ENCODE measurements around the gene ADGRG1. TPM values are rescaled to one million over a fixed set of nuclear protein-coding genes. Genes with fewer than 3 reads are reported as not detected.
A peak's percentile ranks its signal among the peaks of the same experiment; 100 is the strongest.

ADGRG1 gene
- total RNA-seq (10 to 100 TPM; 33.0 to 68.4 TPM), polyA plus RNA-seq (1 to 10 TPM; 1.2 to 2.1 TPM)
- long read RNA-seq, donor 1, partial matches to known transcripts = 70 of 77 reads
- long read RNA-seq, donor 1, other reads (novel, unspliced or antisense) = 6 of 77 reads
- long read RNA-seq, donor 2, partial matches to known transcripts = 28 of 33 reads
- long read RNA-seq, donor 2, other reads (novel, unspliced or antisense) = 5 of 33 reads

DNA sequence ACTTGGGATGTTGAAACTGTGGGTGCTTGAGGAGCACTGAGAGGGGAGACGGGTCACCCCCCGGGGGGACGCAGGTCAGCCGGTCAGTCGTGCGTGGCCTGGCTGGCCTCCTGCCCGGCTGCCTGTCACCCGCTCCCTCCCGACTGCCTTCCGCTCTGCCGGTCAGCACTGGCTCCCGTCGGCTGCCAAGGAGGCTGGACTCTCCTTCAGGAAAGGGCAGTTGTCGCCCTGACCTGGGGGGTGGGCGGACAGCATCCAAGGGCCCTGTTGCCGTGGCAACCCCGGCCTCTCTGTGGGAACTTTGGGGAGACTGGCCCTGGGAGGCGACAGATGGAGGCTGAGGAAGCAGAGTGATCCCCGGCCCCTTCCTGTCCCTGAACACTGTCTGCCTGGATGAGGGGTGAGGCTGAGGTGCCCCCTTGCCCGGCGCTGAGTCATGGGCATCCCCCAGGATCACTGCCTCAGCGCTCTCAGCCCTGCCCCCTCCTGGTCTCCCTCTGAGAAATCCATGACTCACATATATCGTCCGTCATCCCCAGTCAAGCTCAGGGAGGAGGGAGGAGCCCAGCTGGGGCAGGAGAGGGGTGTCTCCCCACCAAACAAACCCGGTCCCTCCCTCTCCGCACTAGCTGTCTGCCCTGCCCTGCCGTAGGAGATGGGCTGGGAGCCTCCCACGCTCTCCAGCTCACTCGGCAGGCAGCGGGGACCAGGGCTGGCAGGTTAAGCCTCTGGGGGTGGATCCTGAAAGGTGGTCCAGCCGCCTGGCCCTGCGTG lies at the start of gene ADGRG1:
ADGRG1 (plus strand) TSS at position 623 of the 774 bp plus-strand sequence. CDS start 21,658 bp downstream, outside the sequence.
- Histone ChIP-seq H3K4me3 (ENCODE audit: low read length in 2 of 2) (no peak within 1 kb of the TSS), H3K36me3 (ENCODE audit: control insufficient read depth in 1 of 2, insufficient read depth in 2 of 2, low read length in 1 of 2) (no peaks in the 10 kb centered on the region), H3K27me3 (ENCODE audit: control insufficient read depth in 1 of 2, insufficient read depth in 2 of 2, low read length in 1 of 2) (no peaks in the 10 kb centered on the region), H3K4me1 (ENCODE audit: control insufficient read depth in 1 of 2, insufficient read depth in 2 of 2, low read length in 2 of 2) (no peaks in the 10 kb centered on the region), H3K9me3 (ENCODE audit: control insufficient read depth, low read length) (no peaks in the 10 kb centered on the region), H3K27ac (ENCODE audit: low read depth in 1 of 2, low read length in 2 of 2) (no peak within 1 kb of the TSS)
- WGBS, 2 donors = 5 to 8% methylated on average over 32 of the region's 32 CpGs
- intact Hi-C loops (cut with DNase I) = no loop called here
- ATAC-seq (ENCODE audit: low FRiP score) = peak; percentile 87
- peak; percentile 88 to 90 for DNase-seq

DNA sequence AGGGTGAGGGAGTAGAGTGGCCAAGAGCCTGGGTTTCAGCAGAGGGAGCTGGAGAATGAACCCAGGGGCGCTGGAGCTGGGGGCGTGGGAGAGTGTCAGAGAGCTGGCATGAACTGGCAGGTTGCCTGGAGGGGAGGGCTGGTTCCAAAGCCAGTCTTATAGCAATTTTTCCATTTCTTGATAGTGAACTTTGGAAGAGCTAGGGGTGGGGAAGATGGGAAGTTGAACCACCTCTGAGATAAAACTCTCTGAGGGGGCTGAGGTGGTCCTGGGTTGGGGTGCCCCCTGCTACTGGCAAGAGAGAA lies 49.1 kb upstream of the ADGRG1 start:
- H3K27me3 ChIP-seq (ENCODE audit: control insufficient read depth in 1 of 2, insufficient read depth in 2 of 2, low read length in 1 of 2) = peaks cover 0 to 2% of the 10 kb centered on the region in 2 donors
- H3K9me3 ChIP-seq (ENCODE audit: control insufficient read depth, low read length) = no peaks in the 10 kb centered on the region
- H3K27ac ChIP-seq (ENCODE audit: low read depth in 1 of 2, low read length in 2 of 2) = no peak overlapping the region
- H3K36me3 ChIP-seq (ENCODE audit: control insufficient read depth in 1 of 2, insufficient read depth in 2 of 2, low read length in 1 of 2) = no peaks in the 10 kb centered on the region
- DNase-seq (peak in 1 of 2 donors; percentile 25), ATAC-seq (ENCODE audit: low FRiP score) (no peak)
- WGBS, 2 donors = 19 to 21% methylated on average over 2 of the region's 2 CpGs
- intact Hi-C loops (cut with DNase I) = loop anchor here in 1 of 2 donors (5.0 to 10.0 kb wide), 3 partner anchors 68 to 425 kb away; partner anchors contain the start of genes USB1 and ZNF319
- no peak overlapping the region for H3K4me3 ChIP-seq (ENCODE audit: low read length in 2 of 2)
- no peaks in the 10 kb centered on the region for H3K4me1 ChIP-seq (ENCODE audit: control insufficient read depth in 1 of 2, insufficient read depth in 2 of 2, low read length in 2 of 2)

DNA sequence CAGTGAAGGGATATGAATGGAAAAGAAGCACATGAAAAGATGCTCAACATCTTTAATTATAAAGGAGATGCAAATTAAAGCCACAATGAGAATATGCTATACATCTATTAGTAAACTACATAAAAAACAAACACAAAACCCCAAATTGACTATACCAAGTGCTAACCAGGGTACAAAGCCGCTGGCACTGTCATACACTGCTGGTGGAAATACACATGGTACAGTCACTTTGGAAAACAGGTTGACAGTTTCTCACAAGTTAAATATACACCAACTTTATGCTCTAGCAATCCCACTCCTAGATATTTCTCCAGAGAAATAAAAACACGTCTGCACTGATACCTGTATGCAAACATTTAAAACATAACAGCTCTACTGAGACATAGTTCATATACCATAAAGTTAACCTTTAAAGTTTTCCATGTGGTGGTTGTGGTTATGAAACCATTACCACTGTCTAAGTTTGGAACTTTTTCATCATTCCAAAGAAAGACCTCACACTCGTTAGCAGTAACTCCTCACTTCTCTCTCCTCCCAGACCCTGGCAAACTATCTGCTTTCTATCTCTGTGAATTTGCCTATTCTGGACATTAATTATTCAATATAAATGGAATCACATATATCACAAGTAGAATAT lies 43.3 kb upstream of the ADGRG1 start:
- intact Hi-C loops (cut with DNase I) = no loop called here
- Histone ChIP-seq H3K4me1 (ENCODE audit: control insufficient read depth in 1 of 2, insufficient read depth in 2 of 2, low read length in 2 of 2) (no peaks in the 10 kb centered on the region), H3K36me3 (ENCODE audit: control insufficient read depth in 1 of 2, insufficient read depth in 2 of 2, low read length in 1 of 2) (no peaks in the 10 kb centered on the region), H3K9me3 (ENCODE audit: control insufficient read depth, low read length) (no peaks in the 10 kb centered on the region), H3K27me3 (ENCODE audit: control insufficient read depth in 1 of 2, insufficient read depth in 2 of 2, low read length in 1 of 2) (peaks cover 0 to 2% of the 10 kb centered on the region in 2 donors), H3K4me3 (ENCODE audit: low read length in 2 of 2) (no peak overlapping the region), H3K27ac (ENCODE audit: low read depth in 1 of 2, low read length in 2 of 2) (no peak overlapping the region)
- DNase-seq (peak in 1 of 2 donors; percentile 2), ATAC-seq (ENCODE audit: low FRiP score) (no peak)
- WGBS, 2 donors = 33 to 38% methylated on average over 3 of the region's 3 CpGs

DNA sequence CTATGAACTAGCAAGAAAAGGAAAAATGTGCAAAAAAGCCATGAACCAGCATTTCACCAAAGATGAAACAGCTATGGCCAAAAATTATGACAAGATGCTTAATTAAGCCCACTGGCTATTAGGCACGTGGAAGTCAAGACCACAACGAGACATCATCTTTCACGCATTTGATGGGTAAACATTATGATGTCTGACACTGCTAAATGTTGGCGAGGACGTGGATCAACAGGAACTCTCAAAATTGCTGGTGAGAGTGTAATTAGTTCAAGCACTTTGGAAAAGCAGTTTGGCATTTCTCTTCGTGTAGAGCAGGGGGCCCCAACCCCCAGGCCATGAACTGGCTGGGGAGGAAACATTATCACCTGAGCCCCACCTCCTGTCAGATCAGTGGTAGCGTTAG lies 39.6 kb upstream of the ADGRG1 start:
- DNase-seq = no peak
- intact Hi-C loops (cut with DNase I) = no loop called here
- Histone ChIP-seq H3K36me3 (ENCODE audit: control insufficient read depth in 1 of 2, insufficient read depth in 2 of 2, low read length in 1 of 2) (no peaks in the 10 kb centered on the region), H3K4me1 (ENCODE audit: control insufficient read depth in 1 of 2, insufficient read depth in 2 of 2, low read length in 2 of 2) (no peaks in the 10 kb centered on the region), H3K27me3 (ENCODE audit: control insufficient read depth in 1 of 2, insufficient read depth in 2 of 2, low read length in 1 of 2) (no peaks in the 10 kb centered on the region), H3K4me3 (ENCODE audit: low read length in 2 of 2) (no peak overlapping the region), H3K27ac (ENCODE audit: low read depth in 1 of 2, low read length in 2 of 2) (no peak overlapping the region), H3K9me3 (ENCODE audit: control insufficient read depth, low read length) (no peaks in the 10 kb centered on the region)
- no peak for ATAC-seq (ENCODE audit: low FRiP score)
- WGBS, 2 donors = 77 to 78% methylated on average over 7 of the region's 7 CpGs

DNA sequence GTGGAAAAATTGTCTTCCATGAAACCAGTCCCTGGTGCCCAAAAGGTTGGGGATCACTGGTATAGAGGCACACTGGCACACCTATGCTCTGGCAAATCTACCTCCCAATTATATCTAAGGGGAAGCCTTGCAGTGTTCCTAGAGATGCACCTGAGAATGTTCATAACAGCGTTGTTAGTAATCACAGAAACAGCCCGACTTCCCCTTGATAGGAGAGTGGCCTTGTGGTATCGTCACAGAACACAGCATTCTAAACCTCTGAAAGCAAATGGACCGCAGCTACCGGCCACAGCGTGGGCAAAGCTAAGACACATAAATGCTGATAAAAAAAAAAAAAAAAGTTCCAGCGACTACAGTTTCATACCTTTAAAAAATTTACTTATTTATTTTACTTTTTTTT lies 39.1 kb upstream of the ADGRG1 start:
- no peaks in the 10 kb centered on the region for H3K36me3 ChIP-seq (ENCODE audit: control insufficient read depth in 1 of 2, insufficient read depth in 2 of 2, low read length in 1 of 2)
- intact Hi-C loops (cut with DNase I) = no loop called here
- DNase-seq = peak in 1 of 2 donors; percentile 17
- no peak overlapping the region for H3K27ac ChIP-seq (ENCODE audit: low read depth in 1 of 2, low read length in 2 of 2)
- no peaks in the 10 kb centered on the region for H3K9me3 ChIP-seq (ENCODE audit: control insufficient read depth, low read length)
- no peaks in the 10 kb centered on the region for H3K4me1 ChIP-seq (ENCODE audit: control insufficient read depth in 1 of 2, insufficient read depth in 2 of 2, low read length in 2 of 2)
- H3K4me3 ChIP-seq (ENCODE audit: low read length in 2 of 2) = no peak overlapping the region
- ATAC-seq (ENCODE audit: low FRiP score) = no peak
- WGBS, 2 donors = 92 to 95% methylated on average over 7 of the region's 7 CpGs
- H3K27me3 ChIP-seq (ENCODE audit: control insufficient read depth in 1 of 2, insufficient read depth in 2 of 2, low read length in 1 of 2) = no peaks in the 10 kb centered on the region

DNA sequence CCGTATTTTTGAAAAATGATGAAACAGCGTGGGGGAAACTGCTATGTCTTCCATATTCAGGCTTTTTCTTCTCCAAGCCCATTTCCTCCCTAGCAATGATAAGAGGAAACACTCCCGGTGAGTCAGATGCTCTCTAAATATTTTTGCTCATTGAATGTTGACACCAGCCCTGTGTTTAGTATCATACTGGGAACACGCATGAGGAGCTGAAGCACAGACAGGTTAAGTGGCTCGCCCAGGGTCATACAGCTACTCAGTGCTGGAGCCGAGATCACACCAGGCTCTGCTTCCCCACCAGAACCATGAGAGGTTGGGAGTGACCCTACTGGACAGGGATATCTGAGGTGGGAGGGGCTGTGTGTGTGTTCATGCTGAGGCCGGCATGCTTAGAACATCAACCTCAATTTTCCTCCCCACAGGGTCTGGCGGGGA lies 37.8 kb upstream of the ADGRG1 start:
- no peaks in the 10 kb centered on the region for H3K4me1 ChIP-seq (ENCODE audit: control insufficient read depth in 1 of 2, insufficient read depth in 2 of 2, low read length in 2 of 2)
- no peak overlapping the region for H3K27ac ChIP-seq (ENCODE audit: low read depth in 1 of 2, low read length in 2 of 2)
- H3K4me3 ChIP-seq (ENCODE audit: low read length in 2 of 2) = no peak overlapping the region
- peaks cover 2% of the 10 kb centered on the region for H3K9me3 ChIP-seq (ENCODE audit: control insufficient read depth, low read length)
- no peaks in the 10 kb centered on the region for H3K36me3 ChIP-seq (ENCODE audit: control insufficient read depth in 1 of 2, insufficient read depth in 2 of 2, low read length in 1 of 2)
- H3K27me3 ChIP-seq (ENCODE audit: control insufficient read depth in 1 of 2, insufficient read depth in 2 of 2, low read length in 1 of 2) = no peaks in the 10 kb centered on the region
- intact Hi-C loops (cut with DNase I) = loop anchor here in 1 of 2 donors (5.0 kb wide), 1 partner anchor 57 kb away; no protein-coding TSS in a partner anchor
- DNase-seq (peak in 1 of 2 donors; percentile 16), ATAC-seq (ENCODE audit: low FRiP score) (no peak)
- WGBS, 2 donors = 46 to 47% methylated on average over 8 of the region's 8 CpGs

DNA sequence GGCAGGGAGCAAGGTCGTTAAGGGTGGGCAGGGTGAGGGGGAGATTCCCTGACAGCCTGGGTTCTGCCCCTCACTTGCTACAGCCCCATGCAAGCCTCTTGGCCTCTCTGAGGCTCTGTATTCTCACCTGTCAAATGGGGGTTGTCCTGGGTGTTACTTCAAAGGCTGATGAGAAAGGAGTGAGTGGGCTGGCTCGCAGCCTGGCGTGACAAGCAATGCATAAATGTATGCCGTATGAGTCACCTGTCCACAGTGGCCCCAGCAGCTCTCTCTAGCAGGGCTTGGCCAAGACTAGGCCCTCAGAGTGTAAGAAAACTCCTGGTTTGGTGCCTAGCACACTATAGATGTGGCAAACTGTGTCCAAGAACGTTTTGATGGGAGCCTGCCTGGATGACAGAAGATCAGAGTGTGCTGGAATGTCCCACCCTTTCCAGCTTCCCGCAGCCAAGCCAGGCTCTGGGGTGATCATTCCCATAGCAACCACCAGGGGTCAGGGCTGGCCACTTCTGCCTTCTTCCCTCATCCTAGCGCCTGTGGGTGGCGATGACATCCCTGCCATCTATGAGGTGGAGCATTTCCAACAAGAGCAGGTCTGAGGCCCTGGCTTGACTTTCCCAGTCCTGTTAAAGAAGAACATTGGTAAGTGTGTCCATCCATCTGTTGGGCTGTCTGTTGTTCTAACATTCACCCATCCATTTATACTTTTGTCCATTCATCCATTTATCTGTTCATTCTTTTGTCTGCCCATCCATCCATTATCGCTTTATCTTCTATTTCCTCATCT lies 37.2 kb upstream of the ADGRG1 start:
- intact Hi-C loops (cut with DNase I) = loop anchor here in 1 of 2 donors (5.0 kb wide), 1 partner anchor 56 kb away; no protein-coding TSS in a partner anchor
- peak; percentile 74 to 87 for DNase-seq
- no peak overlapping the region for H3K4me3 ChIP-seq (ENCODE audit: low read length in 2 of 2)
- H3K9me3 ChIP-seq (ENCODE audit: control insufficient read depth, low read length) = peaks cover 2% of the 10 kb centered on the region
- H3K27me3 ChIP-seq (ENCODE audit: control insufficient read depth in 1 of 2, insufficient read depth in 2 of 2, low read length in 1 of 2) = no peaks in the 10 kb centered on the region
- no peaks in the 10 kb centered on the region for H3K4me1 ChIP-seq (ENCODE audit: control insufficient read depth in 1 of 2, insufficient read depth in 2 of 2, low read length in 2 of 2)
- H3K27ac ChIP-seq (ENCODE audit: low read depth in 1 of 2, low read length in 2 of 2) = no peak overlapping the region
- no peaks in the 10 kb centered on the region for H3K36me3 ChIP-seq (ENCODE audit: control insufficient read depth in 1 of 2, insufficient read depth in 2 of 2, low read length in 1 of 2)
- ATAC-seq (ENCODE audit: low FRiP score) = peak; percentile 87
- WGBS, 2 donors = 16 to 18% methylated on average over 9 of the region's 9 CpGs

DNA sequence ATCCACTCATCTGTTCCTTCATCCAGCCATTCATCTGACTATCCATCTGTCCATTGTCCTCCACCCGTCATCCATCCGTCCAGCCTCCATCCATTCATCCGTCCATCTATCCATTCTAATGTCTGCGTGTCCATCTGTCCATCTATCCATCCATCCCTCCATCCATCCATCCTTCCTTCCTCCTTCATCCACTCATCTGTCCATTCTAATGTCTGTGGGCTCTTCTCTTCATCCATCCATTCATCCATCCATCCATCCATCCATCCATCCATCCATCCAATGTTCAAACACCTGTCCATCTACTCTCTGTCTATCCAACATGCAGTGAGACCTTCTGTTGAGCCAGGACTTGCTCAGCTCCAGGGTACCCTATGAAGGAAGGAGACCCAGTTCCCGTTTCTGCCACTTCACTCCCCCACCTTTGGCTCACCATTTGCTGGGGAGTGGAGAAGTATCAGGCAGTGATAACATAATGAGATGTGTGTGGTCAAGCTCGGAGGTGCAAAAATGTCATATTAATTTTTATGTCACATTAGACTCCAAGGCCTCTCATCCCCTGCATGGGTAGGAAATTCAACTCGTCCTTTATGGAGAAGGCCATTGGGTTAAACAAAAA lies 36.5 kb upstream of the ADGRG1 start:
- no peak for ATAC-seq (ENCODE audit: low FRiP score)
- WGBS, 2 donors = 74 to 79% methylated on average over 7 of the region's 7 CpGs
- no peak overlapping the region for H3K4me3 ChIP-seq (ENCODE audit: low read length in 2 of 2)
- H3K36me3 ChIP-seq (ENCODE audit: control insufficient read depth in 1 of 2, insufficient read depth in 2 of 2, low read length in 1 of 2) = no peaks in the 10 kb centered on the region
- no peaks in the 10 kb centered on the region for H3K27me3 ChIP-seq (ENCODE audit: control insufficient read depth in 1 of 2, insufficient read depth in 2 of 2, low read length in 1 of 2)
- H3K9me3 ChIP-seq (ENCODE audit: control insufficient read depth, low read length) = peaks cover 2% of the 10 kb centered on the region
- peak in 1 of 2 donors; percentile 9 for DNase-seq
- H3K27ac ChIP-seq (ENCODE audit: low read depth in 1 of 2, low read length in 2 of 2) = no peak overlapping the region
- H3K4me1 ChIP-seq (ENCODE audit: control insufficient read depth in 1 of 2, insufficient read depth in 2 of 2, low read length in 2 of 2) = no peaks in the 10 kb centered on the region
- intact Hi-C loops (cut with DNase I) = loop anchor here in 1 of 2 donors (5.0 kb wide), 1 partner anchor 55 kb away; no protein-coding TSS in a partner anchor

All from aorta (tissue), 5 donors.